Hepatic stellate cell (primary cell): ENCODE measurements around the gene ERMAP.

Source experiments
- DNase-seq: peaks from one replicate; pipeline ENCODE4 v3.0.0; 2011; ENCODE audit warnings: low spot score

The ERMAP gene

GRCh38 chr1:42873670-42874069, 56.7 kb downstream of the ERMAP start:
- DNase-seq, result no peak

- DNase-seq, result no peak
Observed at GRCh38 chr1:42876009-42876408, 59.1 kb downstream of the ERMAP start.

GRCh38 chr1:42877380-42877779, 60.5 kb downstream of the ERMAP start:
- DNase-seq, result no peak

- no peak for DNase-seq
Observed at GRCh38 chr1:42880384-42880783, 63.5 kb downstream of the ERMAP start.

GRCh38 chr1:42886046-42886739, 69.3 kb downstream of the ERMAP start:
- DNase-seq, result no peak

GRCh38 chr1:42886800-42887199, 69.9 kb downstream of the ERMAP start:
- no peak for DNase-seq

- no peak for DNase-seq
Observed at GRCh38 chr1:42887366-42887765, 70.4 kb downstream of the ERMAP start.

GRCh38 chr1:42888013-42888633, 71.2 kb downstream of the ERMAP start:
- no peak for DNase-seq

GRCh38 chr1:42889264-42889663, 72.3 kb downstream of the ERMAP start:
- no peak for DNase-seq

- no peak for DNase-seq
Observed at GRCh38 chr1:42891465-42892138, 74.7 kb downstream of the ERMAP start.
